GM21786 (cell line): ENCODE data around the gene GP9.

Experiments
- ATAC-seq: cut with Tn5 transposase; IDR thresholded peaks from one replicate; pipeline ENCODE4 v1.9.1; 2021; ENCODE audit not compliant: unreplicated experiment

Gene GP9

DNA sequence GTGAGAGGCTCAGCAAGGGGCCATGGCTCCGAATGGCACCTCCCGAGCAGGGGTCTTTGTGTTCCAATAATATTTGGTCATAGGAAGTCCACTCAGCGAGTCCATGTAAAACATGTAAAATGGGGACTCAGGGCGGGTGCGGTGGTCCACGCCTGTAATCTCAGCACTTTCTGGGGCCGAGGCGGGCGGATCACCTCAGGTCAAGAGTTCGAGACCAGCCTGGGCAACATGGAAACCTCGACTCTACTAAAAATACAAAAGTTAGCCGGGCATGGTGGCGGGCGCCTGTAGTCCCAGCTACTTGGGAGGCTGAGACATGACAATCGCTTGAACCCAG lies 33.1 kb upstream of the GP9 start:
- ATAC-seq: no peak

DNA sequence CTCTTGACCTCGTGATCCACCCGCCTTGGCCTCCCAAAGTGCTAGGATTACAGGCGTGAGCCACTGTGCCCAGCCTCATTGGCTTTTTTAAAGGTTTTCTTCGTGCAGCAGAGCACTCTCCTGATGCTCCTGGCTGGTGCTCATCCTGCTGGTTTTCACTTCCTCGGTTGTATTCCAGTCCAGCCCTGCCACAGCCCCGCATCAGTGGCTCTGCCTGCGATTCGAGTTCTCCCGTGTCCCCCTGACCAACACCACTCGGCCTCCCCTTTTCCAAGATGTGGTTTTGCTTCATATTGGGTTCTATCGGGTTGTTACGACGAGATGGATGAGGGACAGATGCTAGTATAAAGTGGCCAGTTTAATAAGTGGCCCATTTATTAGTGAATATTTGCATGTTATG lies 31.7 kb upstream of the GP9 start:
- ATAC-seq: no peak

DNA sequence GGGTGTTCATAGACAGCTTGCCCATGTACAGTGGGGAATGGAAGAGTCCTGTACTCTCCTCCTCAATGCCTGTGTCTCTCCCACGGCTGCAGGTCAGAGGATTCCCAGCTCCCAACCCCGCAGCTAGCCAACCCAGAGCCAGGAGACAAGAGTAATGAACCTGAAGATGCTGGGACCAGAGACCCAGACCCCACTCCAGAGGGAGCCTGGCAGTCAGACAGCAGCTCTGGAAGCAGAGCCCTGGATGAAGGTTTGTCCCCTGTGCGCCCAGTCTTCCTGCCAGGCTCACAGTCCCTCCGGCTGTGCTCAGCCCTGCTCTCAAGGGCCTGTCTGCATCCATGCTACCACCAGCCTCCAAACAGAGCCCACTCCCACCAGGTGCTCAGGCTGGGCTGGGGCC lies 30.0 kb upstream of the GP9 start:
- no peak for ATAC-seq

DNA sequence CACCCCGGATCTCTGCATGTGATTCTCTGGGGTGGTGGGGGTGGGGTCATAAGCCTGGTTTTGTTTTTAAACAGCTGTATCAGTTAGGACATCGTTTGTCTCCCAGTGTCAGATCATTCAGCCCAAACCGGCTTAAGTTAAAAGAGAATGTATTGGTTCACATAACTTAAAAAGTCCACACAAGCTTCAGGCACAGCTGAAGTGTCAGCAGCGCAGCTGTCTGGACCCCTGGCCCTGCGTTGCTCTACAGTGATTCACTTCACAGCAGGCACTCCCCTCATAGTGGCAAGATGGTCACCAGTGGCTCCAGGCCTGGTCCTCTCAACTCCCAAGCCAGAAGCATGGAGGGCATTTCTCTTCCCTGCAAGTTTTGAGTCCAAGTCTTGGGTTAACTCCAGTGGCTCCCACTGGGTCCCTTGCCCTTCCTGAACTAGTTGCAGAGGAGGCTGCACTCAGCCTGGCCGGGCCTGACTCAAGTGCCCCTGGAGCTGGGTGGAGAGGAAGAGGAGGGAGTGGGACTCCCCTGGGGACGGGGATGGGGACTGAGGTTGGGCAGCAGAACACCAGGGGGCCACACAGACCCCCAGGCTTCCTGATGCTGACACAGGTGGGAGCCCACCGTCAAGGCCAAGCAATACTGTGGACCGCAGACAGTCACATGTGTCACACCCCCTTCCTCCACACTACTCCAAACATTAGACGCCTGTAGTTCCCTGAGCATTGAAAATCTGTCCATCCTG lies 28.9 kb upstream of the GP9 start:
- no peak for ATAC-seq

DNA sequence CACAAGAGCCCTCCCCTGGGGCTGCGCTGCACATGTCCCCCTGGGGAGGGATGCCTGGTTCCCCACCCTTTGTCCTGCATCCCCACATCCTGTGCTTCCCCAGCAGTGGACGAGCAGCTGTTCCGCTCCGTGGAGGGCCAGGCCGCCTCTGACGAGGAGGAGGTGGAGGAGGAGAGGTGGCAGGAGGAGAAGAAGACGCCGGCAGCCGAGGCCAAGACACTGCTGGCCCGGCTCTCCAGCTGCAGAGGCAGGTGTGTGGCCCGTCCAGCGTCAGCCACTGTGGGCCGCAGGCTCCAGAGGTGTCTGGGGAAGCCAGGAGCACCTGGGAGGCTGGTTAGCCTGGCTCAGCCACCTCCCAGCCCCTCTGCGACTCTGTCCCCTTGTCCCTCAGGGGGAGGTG lies 27.9 kb upstream of the GP9 start:
- ATAC-seq: no peak

DNA sequence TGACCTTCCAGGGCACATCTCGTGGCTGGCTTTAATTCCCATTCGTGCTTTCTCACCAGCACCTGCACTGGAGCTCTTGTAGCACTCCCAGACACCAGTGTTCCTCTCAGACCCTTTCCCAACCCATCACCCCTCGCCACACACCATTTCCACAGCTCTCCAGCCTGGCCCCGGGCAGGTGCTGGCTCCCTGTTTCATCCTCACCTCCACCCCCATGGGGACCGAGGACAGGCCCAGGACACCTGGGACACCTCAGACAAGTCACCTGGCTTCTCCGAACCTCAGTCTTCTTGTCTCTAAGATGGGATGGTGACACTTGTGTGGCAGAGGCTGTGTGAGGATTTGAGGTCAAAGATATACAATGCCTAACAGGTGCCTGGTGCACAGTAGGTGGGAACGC lies 27.4 kb upstream of the GP9 start:
- no peak for ATAC-seq

DNA sequence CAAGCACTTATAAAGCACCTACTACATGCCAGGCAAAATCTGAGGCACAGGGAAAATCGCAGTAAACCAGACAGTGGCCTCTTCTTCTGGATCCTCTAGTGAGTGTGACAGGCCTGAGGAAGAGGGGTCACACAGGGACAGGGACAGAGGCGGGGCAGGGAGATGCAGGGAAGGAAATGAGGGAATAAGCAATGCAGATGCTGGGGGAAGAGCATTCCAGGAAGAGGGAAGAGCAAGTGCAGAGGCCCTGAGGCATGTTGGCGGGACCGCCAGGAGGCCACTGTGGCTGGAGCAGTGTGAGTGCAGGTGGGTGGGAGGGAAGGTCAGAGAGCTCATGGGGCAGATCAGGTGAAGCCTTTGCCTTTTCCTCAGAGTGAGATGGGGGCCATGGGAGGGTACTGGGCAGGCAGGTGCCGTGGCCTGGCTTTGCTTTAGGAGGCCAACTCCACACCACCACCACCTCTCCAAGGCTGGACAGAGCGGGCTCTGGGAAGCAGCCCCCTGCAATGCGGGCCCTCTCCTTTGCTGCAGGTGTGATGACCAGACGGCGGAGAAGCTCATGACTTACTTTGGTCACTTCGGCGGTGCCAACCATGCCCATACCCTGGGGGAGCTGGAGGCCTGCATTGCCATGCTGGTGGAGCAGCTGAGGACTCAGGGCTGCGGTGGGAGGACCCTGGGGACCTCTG lies 26.8 kb upstream of the GP9 start:
- ATAC-seq: no peak

DNA sequence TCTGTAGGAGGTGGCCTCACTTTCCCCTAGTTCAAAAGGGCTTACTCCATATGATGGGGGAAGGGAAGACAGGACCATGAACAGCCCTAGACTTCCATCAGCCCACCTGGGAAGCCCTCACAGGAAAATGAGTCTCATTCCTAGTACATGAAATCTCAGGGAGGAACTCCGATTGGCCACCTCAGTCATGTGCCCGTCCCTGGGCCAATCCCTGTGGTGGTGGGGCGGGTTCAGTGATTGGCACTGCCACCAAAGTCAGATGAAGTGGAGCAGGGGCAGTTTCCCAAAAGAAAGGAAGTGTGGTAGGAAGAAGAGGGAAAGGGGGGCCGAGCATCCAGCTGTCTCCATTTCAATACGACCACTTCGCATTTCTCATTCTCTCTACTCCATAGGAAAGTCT lies 25.9 kb upstream of the GP9 start:
- no peak for ATAC-seq

DNA sequence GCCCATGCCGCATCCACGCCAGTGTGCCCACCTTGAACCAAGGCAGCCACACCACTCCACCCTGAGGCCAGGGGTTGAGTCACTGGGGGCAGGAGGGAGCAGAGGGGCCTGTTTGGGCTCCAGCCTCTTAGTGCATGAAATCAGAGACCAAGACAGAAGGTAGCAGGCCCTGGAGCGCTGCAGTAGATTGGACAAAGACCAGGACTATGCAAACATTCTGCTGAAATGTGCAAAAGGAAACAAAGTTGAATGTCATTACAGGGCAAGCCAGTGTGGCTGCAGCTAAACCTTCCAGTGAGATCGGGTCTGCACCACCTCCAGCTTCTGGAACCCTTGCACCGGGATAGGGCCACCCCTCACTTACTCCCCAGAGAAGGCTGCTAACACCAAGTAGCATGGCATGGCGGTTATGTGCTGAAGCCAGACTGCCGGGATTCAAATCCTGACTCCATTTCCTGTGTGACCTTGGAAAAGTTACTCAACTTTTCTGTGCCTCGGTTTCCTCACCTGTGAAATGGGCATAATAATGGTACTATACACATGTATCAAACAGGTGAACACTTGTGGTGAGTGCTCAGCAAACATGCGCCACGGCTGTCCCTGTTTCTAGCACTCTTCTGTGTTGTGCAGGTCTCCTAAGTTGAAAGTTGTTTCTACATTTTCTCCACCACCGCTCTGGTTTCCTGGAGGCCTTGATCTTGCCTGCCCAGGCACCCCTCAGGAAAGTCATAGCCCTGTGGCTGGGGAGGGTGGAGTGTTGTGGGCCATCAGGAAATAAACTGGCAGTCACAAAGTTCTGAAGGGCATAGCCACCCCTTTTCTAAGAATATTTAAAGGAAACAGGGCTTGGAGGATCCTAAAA lies 25.0 kb upstream of the GP9 start:
- no peak for ATAC-seq

DNA sequence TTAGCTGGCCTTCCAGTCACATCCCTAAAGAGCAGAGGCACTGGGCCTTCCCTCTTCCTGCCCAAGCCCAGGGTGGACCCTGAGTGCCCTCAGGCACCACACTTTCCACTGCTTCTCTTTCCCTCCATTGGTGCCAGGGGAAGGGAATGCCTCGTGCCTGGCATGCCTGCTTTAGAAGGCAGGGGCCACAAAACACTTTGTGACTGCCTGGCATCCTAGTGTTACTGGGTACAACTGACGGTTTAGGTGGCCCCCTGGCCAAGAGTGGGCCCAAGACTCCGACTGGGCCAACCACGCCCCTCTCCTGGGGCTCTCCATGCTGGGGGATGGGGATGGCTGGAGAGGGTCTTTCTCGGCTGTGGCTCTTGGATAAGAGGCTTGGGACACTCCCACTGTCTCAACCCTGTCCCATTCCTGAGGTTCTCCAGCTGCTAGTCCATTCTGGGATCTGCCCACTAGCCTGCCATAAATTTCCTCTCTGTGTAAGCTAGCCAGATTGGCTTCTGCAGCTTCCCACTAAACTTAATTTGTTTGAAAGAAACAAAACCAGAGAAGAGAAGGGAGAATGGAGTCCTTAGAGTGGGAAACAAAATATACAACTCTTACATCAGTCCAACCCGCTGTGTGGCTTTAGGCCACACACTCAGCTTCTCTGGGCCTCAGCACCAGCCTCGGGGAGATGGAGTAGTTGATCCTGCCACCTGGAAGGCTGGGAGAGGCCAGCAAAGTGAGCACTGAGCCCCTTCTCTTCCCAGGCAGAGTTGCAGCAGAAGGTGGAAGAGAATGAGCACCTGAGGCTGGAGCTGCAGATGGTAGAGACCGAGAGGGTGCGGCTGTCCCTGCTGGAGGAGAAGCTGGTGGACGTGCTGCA lies 24.1 kb upstream of the GP9 start:
- no peak for ATAC-seq

DNA sequence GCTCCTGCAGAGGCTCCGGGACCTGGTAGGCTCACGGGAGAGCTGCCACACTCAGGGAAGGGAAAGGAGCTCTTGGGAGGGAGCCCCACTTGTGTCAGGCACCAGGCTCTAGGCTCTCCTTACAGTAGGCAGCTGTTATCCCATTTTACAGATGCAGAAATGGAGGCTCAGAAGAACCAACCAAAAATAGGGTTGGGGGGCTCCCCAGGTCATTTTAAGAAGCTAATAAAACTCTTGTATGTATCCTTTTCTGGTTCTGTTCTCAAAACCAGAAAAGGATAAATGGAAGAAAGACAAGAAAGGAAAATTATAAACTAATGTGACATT lies 23.5 kb upstream of the GP9 start:
- no peak for ATAC-seq

DNA sequence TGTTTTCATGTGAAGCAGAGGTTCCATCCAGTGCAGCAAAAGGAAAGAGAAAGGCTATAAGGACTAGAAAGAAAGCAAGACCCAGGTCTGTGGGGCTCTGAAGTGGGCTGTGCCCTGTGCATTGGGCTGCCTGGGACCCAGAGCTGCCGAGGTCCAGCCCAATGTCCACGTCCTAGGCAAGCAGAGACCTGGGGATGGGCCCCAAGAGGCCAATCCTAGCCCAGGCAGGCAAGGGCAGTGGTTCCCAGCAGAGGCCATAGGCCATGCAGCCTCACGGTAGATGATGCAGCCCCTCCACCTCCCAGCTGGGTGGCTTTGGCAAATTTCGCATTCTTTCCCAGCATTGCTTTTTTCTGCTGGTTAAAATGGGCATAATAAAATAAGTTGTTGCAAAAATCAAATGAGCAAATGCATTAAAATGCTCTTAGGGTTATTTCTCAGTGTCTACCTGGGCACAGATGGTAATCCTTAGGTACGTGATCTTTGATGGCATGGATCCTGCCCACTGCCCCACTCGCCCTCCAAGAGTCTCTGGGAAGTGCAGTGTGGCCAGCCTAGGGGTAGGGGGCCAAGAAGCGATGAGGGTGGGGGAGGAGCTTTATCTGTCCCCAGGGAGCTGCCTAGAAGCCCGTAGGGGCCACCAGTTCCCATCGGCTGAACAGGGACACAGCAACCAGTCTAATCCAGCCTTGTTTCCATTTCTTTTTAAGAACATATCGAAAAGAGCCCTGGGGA lies 22.3 kb upstream of the GP9 start:
- no peak for ATAC-seq

DNA sequence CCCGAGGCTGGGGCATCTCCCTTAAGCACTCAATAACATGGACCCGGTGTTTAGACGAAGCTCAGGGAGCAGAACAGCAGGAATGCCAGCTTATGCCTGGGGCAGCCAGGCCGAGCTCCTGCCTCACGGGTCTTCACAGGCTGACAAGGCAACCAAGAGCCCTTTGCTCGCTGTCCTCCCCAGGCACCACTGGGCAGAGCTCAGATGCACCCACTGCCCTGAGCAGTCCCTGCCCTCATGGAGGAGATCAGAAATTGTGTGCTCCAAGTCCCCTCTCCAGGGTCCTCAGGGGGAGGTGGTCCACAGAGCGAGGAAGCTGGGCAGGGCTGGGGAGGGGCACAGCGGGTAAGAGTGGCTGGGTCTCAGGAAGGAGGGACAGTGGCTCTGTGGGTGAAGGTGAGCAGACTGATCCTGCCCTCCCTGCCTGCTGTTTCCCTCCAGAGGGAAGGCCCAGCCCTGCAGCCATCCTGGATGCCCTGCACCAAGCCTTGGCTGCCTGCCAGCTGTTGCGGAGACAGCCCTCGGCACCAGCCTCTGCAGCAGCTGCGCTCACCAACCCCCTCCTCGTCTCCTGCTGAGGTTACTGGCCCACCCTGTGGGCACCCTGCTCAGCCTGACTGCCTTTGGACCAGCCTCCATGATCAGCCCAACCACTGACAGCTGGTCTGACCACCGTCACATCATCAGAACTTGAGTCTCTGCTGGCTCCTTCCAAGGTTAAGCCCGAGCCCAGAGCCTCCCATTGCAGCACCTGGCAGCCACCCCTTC lies 21.1 kb upstream of the GP9 start:
- ATAC-seq: no peak

DNA sequence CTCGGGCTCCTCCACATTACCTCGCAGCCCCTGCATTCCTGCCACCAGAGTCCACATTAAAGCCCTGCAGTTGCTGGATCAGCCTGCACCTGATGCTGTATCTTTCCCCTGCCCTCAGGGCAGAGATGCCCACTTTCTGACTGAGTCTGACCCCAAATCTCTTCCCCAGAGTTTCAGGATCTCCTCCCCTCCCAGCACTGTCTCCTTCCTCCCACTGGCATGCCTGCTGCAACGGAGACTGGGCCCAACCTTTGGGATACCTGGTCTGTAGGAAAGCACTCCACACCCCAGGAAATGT lies 20.6 kb upstream of the GP9 start:
- no peak for ATAC-seq

DNA sequence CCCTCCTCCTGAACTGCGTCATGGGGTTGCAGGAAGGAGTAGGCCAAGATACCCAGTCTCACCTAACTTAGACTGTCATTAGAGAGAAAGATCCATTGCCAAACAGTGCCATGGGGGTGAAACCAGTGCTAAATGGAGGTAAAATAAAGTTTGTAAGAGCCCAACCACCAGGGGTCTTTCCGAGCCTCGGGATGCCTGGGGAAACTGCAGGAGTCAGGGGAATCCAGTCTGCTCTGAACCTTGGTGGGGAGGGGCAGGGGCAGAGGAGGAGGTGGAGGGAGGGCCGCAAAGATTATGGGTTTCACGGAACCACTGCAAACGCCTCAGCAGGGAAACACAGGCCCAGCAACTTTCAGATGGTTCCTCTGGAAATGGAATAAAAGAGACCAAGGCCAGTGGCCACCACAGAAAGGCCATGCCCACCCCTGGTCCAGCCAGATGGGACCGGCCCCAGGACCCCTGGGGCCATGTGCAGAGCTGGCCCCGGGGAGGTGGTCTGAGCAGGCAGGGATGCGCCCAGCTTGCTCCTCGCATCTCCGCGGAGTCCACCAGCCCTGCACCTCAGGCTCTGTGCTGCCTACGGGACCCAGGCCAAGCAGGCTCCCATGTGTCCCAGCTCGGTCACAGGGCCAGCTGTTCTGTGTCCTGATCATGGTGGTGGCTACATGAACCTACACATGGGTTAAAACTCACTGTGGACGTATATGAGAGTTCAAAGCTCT lies 19.8 kb upstream of the GP9 start:
- ATAC-seq: no peak

DNA sequence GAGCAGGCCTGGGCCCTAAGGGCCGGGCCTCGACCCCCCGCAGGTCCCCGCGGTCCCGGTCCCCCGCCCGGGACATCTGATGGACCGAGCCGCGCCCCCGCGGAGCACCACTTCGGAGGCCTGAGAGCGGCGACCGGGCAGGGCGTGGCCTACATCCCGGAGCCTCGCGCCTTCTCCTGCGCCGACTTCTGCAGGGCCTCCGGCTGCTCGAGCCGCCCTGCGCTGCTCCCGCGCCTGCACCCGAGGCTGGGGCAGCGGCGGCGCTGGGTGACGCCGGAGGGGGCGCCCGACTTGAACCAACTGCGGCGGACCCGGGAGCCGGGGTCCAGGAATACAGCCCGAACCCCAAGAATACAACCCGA lies 14.9 kb upstream of the GP9 start:
- no peak for ATAC-seq

DNA sequence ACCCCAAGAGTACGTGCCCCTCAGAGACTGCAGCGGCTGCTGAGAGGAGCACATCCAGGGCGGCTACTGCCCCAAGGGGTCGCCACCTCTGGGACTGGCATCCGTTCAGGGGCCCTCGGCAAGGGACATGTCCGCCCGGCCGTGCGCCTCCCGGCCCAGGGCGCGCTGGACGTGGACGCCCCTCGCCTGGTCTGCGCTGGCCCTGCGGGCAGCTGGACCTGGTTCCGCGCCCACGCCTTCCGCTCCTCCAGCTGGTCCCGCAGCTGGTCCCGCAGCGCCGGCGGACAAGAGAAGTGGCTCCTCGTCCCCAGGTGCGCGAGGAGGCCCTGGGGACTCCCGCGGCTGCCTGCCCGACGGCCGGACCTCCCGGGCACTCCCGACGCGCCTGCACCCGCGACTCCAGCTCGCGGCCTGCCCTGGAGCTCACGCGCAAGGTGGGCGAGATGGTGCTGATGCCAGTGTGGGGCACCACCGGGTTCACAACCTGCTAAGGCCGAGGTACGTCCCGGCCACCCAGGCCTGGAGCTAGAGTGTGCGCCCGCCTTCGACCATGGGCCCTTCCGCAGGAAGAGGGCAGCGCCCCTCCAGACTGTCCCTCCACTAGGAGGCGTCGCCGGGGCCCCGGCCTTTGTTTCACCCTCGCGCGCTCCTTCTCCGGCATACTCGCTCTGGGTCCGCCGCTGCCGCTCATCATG lies 14.4 kb upstream of the GP9 start:
- ATAC-seq: no peak

DNA sequence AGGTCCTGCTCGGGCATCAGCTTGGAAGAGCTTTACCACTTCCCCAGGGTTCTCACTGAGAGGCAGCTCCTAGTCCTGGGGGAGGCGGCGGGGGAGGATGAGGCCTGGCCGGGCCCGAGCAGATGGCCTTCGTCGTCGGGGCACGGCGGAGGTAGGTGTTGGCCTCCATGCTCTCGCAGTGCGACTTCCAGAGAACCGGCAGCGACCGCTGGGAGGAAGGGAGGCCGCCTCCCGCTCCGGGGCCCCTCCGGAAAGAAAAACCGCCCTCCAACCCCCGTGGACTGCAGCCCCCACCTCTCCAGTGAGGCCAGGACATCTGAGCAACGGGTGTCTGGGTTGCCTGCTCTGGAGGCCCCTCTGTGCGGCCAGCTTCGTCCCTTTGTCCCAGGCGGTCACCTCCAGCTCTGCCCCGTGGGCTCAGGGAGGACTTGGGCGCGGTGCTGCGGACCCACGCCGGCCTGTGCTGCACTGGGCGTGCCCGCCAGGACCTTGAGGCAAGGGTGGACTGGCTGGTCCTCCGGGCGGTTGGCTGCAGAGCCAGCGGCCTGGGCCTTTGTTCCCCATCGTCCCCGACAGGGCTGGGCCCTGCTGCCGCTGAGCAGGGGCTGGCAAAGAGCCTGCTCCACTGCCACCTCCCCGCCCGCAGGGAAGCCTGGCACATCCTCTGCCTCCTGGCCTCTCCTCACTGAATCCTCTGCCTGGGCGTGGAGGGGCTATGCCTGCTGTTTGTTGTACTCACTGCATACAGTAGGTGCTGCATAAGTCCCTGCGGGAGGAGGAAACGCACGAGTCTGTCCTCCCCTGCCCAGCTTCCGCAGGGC lies 13.6 kb upstream of the GP9 start:
- ATAC-seq: no peak
